ENCODE results near the gene SRPK2.
"Not testable (repeated sequence)": the region's sequence is repeated elsewhere in the genome, so short reads cannot be mapped to it uniquely, and the experiment has no call there.

SRPK2 gene

DNA sequence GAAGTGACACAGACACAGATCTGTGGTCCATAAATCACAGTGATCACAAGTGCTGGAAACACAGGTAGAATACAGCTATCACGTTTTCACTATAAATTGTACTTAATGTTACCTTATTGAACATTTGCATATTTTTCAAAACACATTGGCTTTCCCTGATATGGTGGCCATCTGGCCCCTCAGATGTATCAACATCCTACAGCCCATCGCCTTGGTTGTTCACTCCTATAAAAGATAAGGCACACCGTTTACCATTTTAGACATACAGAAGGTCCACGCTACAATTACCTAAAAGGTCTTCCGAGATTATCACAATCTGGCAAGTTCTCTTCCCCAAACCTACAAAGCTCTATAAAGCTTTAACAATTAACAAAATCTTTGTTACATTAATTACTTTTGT is 91.4 kb downstream of the SRPK2 start:
- no peak for DNase-seq

DNA sequence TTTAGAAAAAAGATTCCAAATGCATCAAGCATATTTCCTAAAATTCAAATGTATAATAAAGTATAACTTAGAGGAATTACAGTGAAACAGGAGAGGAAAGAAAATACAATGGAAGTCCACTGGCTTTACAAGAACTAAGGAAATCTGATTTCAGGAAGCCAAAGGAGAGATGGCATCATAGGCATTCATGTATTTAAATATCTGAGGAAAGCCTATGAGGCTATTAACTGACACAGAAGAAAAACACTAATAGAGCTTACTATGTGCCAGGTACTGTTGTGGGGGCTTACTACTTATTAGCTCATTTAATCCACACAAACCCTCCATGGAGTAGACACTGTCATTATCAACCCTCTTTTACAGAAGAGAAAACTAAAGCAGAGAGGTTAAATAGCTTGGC is 92.2 kb downstream of the SRPK2 start:
- no peak for DNase-seq

DNA sequence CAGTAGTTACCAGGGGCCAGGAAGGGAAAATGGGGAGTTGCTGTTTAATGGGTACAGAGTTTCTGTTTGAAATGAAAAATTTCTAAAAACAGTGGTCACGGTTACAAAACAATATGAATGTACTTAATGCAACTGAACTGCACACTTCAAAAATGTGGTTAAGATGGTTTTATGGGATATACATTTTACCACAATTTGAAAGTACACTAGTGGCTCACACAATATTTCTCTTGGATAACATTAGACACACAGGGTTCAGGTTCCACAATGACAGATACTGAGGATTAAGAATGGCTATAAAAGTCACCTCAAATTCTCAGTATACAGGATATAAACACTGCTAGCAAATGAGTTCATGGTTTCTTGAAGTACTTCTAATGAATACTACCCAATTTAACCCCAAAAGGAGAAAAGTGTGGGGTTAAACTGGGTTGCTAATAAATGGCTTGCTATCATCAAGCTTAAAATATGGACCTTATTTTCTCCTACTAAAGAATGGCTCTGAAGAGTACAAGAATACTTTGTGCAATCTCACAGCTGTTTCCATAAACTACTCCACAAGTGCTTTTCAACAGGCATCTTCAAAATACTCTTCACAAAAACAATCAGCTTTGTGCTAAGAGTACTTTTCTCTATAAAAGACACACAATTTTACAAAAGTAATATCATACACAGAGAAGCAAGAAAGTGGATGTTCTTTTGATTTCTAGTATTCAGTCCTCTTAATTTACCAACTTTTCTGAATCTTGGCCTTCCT is 92.9 kb downstream of the SRPK2 start:
- DNase-seq, result no peak

DNA sequence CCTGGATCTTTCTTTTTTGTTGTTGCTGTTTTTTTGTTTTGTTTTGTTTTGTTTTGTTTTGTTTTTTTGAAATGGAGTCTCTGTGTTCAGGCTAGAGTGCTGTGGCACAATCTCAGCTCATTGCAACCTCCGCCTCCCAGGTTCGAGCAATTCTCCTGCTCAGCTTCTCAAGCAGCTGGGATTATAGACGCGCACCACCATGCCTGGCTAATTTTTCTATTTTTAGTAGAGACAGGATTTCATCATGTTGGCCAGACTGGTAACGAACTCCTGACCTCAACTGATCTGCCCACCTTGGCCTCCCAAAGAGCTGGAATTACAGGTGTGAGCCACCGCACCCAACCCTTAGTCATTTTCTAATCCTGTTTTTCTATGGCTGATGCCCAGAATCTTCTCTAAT is 94.2 kb downstream of the SRPK2 start:
- DNase-seq, result not testable (repeated sequence)

DNA sequence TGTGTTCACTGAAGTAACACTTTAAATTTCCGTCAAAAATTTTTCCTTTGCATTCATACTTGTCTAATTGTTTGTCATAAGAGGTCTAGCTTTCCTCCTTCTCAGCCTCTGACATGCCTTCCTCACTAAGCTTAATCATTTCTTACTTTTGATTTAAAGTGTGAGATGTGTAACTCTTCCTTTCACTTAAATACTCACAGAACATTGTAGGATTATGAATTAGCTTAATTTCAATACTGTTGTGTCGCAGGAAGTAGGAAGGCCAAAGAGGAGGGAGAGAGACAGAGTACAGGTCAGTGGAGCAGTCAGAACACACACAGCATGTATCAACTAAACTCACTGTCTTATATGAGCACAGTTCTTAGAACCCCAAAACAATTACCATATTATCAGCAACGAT is 99.0 kb downstream of the SRPK2 start:
- no peak for DNase-seq

DNA sequence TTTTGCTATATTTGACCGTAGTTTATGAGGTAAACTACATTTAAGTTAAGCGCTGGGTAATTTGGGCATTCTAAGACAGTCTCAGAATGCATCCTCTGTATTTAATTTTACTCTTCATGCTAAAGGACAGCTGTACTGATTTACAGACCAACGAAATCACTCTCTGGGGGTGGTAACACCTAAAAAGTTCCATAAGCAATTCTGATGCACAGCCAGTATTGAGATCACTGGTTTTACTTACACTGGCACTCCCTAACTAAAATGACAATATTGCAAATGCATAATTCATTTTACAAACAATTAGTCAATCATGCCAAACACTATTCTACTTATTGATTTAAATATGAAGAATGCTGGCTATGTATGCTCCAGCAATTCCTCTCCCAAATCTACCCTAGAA is 102.3 kb downstream of the SRPK2 start:
- DNase-seq, result no peak

DNA sequence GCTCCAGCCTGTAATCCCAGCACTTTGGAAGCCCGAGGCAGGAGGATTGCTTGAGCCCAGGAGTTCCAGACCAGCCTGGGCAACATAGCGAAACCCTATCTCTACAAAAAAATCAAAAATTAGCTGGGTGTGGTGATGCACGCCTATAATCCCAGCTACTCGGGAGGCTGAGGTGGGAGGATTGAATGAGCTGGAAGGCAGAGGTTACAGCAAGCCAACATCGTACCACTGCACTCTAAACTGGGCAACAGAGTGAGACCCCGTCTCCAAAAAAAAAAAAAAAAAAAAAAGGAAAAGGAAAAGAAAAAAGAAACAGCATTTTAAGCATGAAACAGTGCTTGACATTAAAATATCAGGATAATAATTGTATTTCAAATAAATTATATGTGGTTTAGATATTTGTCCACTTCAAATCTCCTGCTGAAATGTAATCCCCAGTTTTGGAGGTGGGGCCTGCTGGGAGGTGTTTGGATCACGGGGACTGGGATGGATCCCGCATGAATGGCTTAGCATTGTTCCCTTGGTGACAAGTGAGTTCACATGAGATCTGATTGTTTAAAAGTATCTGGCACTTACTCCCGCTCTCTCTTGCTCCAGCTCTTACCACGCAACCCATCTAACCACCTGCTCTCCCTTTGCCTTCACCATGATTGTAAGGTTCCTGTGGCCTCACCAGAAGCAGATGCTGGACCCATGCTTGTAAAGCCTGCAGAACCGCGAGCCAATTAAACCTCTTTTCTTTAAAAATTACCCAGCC is 103.4 kb downstream of the SRPK2 start:
- peak; percentile 26 for DNase-seq

DNA sequence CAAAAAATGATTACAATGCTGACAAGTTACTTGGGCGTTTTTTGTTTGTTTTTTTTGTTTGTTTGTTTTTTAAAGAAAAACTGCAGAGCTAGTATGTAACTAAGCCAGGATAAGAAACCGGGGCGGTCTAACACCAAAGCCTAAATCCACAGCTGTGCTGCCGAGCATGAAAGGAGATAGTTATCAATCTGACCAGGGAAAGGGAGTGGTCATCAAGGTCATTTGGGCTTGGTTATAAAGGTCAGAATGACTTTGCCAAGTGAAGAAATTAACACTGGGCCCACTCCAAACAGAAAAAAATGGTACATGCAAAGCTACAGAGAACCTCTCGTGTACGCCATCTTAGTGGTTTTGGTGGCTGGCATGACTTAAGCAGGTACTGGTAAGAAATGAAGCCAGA is 104.7 kb downstream of the SRPK2 start:
- DNase-seq, result no peak

DNA sequence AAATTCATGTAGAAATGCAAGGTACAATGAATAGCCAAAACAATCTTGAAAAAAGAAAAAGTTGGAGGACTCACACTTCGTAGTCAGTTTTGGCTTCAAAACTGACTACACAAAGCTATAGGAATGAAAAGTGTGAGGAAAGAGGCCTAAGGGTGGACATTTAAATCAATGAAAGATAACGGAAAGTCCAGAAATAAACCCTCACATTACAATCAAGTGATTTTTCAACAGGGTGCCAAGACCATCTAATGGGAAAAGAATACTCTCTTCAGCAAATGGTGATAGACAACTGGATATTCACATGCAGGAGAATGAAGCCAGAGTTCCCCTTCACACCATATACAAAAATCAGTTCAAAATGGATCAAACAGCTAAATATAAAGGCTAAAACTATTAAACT is 106.8 kb downstream of the SRPK2 start:
- no peak for DNase-seq

DNA sequence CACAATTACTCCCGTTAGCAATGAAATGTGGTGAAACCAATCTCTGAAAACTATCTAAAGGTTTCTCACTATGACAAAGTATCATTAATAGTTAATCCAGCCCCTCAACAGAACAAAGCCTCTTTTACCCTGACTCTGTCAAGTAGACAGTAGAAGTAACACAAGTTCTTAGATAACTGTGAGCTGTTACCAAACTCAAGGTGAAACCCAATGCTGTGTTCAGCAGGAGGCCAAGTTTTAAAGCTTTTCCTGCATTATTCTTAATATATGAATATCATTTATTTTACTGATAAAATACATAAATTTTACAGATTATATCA is 109.1 kb downstream of the SRPK2 start:
- DNase-seq, result no peak

DNA sequence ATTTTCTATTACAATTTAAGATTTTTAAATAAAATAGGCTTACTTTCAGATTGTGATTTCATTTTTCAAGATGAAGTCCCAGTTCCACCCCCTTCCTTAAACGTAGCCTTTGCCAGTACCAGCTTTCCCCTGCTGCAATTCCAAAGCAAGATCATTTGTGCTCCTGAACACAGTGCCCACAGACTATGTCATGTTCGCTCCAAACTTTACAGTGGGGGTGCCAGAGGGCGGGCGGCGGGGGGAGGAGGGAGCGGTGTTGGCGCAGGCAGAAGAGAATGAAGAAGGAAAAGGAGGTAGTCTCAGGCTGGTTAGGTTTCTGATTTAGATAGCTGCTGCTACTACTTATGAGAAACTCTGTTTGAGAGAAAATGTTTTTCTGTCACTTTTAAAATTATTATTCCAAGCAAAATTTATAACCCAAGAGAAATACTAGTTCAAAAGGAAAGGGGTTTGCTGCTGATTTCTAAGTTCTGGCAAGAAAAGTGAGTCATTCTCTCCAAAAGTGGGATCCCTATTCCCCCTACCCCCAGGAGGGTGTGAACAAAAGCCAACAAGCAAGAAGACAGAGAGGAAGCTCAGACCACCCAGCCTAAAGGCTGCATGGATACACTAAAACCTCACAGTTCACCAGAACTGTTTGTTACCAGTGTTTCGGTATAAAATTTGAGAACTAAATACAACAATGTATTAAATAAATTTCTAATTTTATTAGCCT is 109.6 kb downstream of the SRPK2 start:
- no peak for DNase-seq

DNA sequence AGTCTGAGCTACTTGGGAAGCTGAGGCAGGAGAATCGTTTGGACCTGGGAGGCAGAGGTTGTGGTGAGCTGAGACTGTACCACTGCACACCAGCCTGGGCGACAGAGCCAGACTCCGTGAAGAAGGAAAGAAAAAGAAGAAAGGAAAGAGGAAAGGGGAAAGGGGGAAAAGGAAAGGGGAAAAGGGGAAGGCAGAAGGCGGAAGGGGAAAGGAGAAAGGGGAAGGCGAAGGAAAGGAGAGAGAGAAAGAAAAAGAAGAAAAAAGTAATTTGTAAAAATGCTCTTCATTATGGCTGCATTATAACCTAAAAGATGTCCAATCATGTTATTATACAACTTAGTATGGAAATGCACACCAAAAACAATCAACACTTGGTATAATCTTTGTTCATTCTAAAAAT is 110.2 kb downstream of the SRPK2 start:
- DNase-seq, result no peak

DNA sequence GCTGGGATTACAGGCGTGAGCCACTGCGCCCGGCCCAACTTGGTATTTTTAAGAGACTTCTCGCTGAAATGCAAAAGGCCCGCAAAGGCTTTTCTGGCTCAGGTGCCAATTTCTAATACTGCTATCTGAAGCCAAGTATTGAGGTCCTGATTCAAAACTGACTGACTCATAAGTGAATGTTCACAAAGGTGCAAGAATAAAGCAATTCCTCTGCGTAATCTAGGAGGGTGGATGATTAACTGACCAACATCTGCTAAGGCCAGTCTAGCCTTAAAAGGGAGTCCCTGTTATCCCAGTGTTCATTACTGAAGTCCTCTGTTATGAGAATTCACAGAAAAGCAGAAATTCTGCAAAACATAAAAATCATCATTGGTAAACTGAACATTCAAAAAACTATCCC is 111.4 kb downstream of the SRPK2 start:
- no peak for DNase-seq

DNA sequence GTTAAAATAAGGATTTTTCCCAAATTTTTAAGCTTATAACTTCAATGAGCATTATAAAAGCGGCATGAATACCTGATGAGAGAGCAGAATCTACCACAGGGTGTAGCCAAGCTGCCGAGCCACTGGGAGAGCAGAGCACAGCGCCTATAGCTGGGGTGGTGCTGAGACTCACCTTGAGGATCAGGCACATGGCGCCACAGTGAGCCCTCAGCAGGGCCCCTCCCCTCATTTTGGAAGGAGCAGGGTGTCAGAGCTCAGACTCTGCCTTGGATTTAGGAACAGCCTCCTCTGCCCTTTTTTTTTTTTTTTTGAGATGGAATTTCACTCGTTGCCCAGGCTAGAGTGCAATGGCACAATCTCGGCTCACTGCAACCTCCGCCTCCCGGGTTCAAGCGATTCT is 118.6 kb downstream of the SRPK2 start:
- no peak for DNase-seq

DNA sequence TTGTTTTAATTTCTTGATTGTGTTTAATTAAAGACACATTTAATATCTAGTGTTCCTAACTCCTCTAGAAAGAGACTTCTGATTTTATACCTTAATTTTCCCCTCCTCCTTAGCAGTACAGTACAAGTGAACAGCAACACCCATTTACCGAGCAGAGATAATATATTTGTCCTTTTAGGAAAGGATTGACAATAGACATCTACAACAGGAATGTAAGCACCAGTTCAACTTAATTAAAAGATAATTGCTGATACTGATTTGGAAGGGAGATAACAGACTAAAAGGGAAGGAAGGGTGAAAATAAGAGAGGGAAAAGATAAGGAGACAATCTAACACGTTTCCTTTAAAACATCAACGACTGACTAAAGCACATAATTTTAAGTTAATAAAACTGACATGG is 119.3 kb downstream of the SRPK2 start:
- DNase-seq, result peak; percentile 76

DNA sequence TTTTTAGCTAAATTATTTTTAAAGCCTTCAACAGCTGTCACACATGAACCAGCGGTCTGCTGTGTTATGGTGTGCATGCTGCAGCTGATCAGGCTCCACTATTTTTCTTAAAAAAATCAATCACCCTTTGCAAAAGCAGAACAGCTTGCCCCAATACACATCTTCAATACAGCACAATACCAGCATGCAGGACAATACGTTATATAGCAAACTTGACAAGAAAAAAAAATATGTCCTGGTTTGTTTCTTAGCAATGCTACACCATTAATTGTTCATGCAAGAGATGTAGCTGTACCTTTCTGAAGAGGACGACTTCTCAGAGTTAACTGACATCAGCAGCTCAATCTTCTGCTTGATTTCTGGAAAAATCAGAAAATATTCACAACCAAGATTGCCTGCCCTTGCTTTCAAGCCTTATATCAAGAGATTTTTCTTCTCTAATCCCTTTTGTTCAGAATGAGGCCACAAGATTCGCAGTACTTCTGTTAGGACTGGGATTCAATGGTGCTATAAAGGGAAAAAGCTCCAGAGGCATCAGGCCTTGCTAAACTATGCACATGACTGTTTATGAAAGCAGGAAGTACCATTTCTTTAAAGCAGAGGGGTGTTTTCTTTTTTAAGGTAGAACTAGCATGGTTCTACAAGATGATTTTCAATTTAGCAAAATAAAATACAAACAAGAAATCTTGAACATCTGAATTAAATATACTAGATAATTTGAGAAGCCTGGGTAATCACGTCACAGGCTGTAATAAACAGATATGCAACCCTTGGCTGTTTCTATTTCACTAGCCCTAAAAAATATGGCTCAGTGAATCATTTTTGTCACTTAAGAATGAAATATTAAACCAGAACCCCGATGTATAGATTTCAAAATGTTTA is 120.0 kb downstream of the SRPK2 start:
- peak; percentile 78 for DNase-seq

DNA sequence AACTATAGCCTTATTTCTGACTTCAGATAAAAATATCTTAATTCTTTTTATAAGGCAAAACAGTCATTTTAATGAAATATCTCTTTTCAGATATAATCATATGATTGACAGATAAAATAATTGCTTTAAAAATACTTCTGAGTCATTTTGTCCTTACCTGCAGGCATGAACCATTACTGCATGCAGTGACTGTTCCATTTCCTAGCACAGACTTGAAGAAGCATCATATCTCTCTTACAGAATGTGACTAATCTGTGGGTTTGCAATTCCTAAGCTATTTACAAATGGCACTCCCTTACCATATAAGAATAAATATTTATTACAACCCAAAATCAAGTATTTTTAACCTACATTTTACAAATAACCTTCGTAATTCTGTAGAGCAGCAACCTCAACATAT is 120.7 kb downstream of the SRPK2 start:
- peak; percentile 21 for DNase-seq

DNA sequence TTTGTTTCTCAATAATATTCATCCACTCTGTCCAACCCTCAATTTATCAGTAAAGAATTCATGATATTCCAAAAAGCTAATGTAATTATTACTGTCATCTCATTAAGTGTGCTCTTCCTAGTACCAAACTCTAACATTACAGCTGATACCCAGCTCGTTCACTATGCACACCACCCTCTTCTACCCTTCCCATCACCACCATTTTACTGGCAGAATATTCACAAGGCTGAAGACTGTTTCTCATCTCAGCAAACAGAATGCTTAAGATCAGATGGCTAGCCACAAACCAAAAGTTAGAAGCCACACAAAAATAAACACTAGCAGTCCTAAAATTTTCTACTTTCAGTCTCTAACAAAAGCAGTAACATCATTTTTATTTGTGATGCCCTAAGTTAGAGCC is 121.5 kb downstream of the SRPK2 start:
- DNase-seq, result no peak

DNA sequence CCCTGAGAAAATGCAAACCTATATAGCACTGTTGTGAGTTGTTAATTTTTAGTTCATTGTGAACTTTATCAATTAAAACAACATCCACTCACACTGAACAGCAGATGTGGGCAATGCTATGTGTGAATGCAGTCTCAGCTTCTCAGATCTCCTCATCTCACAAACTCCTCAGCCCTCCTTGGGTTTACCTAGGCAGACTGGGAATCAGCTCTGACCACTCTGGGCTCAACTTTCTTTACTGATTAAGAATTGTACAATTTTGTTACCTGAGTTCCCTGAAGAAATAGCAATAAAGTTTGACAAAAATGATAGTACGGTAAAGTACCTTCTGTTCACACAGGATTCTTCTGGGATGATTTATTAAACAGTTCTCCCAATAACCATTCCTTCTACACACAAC is 124.0 kb downstream of the SRPK2 start:
- no peak for DNase-seq

DNA sequence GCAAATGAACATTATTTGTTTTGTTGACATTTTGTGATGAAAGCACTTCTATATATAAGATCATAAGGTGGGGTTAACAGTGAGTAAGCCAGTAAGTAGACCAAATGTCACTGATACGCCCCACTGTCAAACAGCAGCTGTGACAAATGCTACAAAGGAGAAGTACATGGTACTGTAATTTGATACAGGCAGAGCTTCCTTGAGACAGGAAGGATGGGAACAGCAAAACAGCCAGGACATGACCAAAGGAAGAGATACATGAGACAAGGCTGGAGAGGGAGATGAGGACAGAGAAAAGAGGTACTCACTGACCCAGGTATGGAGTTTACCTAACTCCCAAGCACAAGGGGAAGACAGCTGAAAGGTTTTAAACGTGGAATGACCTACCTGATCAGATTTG is 127.0 kb downstream of the SRPK2 start:
- DNase-seq, result no peak

DNA sequence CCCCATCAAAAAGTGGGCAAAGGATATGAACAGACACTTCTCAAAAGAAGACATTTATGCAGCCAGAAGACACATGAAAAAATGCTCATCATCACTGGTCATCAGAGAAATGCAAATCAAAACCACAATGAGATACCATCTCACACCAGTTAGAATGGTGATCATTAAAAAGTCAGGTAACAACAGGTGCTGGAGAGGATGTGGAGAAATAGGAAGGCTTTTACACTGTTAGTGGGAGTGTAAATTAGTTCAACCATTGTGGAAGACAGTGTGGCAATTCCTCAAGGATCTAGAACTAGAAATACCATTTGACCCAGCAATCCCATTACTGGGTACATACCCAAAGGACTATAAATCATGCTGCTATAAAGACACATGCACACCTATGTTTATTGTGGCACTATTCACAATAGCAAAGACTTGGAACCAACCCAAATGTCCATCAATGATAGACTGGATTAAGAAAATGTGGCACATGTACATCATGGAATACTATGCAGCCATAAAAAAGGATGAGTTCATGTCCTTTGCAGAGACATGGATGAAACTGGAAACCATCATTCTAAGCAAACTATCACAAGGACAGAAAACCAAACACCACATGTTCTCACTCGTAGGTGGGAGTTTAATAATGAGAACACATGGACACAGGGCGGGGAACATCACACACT is 128.4 kb downstream of the SRPK2 start:
- not testable (repeated sequence) for DNase-seq

DNA sequence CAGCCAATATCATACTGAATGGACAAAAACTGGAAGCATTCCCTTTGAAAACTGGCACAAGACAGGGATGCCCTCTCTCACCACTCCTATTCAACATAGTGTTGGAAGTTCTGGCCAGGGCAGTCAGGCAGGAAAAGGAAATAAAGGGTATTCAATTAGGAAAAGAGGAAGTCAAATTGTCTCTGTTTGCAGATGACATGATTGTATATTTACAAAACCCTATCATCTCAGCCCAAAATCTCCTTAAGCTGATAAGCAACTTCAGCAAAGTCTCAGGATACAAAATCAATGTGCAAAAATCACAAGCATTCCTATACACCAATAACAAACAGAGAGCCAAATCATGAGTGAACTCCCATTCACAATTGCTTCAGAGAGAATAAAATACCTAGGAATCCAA is 129.8 kb downstream of the SRPK2 start:
- DNase-seq, result not testable (repeated sequence)

DNA sequence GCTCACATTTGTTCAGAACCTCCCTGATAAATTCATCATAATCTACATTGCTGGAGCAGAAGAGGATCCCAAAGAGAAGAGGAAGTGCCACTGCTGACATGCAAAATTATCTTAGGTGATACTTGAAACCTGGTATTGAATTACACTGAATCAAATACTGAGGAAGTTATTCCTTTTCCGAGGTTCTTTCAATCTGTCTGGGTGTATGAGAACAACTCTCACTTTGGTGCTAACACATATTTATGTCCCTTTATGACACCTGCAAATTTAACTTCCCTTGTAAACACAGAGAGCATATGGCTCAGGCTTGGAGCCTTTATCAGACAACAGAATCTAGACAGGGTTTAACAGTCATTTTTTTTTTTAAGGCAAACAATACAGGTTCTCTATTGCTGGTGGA is 131.4 kb downstream of the SRPK2 start:
- DNase-seq, result no peak

Data from midbrain (tissue), 1 donor.